ENCODE results near the gene IL12RB1. TPM values are rescaled to one million over a fixed set of nuclear protein-coding genes. Genes with fewer than 3 reads are reported as not detected.
A peak's percentile ranks its signal among the peaks of the same experiment; 100 is the strongest.

The IL12RB1 gene
- total and polyA plus RNA-seq, 2 of the 13 experiments (the other 11 are each of a cell fraction or from before 2014, with no cell fraction given): 0.03 to 0.04 TPM

DNA sequence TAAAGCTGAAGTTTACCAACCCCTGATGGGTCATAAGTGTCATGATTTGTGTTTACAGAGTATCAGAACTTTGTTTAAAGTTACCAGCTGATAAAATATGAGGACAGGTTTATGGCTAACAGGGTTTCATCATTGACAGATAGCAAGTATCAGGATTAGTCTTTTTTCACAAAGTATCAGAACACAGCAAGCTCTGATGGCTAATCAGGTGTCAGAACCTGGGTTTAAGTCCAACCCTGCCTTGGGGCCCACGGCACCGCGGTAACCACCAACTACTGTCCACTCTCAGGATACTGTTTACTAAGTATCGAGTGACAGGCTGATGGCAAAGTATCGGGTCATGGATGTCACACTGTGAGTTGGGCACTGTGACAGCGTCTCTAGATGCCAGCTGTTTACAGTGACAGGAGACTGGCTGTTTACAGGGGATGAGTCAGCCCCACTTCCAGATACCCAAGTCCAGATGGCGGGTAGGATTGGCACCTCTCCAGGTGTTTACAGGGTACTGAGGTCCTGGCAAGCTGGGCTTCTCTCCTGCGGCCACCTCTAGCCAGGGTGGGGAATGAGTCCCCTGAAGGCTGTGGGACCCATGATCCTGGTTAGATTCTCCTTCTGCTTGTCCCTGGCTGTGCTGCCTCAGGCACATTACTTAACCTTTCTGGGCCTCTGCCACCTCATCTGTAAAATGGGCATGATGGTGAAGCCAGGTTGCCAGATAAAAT lies 57.0 kb downstream of the IL12RB1 start (continued):
- TF ChIP-seq, protein P1, sequence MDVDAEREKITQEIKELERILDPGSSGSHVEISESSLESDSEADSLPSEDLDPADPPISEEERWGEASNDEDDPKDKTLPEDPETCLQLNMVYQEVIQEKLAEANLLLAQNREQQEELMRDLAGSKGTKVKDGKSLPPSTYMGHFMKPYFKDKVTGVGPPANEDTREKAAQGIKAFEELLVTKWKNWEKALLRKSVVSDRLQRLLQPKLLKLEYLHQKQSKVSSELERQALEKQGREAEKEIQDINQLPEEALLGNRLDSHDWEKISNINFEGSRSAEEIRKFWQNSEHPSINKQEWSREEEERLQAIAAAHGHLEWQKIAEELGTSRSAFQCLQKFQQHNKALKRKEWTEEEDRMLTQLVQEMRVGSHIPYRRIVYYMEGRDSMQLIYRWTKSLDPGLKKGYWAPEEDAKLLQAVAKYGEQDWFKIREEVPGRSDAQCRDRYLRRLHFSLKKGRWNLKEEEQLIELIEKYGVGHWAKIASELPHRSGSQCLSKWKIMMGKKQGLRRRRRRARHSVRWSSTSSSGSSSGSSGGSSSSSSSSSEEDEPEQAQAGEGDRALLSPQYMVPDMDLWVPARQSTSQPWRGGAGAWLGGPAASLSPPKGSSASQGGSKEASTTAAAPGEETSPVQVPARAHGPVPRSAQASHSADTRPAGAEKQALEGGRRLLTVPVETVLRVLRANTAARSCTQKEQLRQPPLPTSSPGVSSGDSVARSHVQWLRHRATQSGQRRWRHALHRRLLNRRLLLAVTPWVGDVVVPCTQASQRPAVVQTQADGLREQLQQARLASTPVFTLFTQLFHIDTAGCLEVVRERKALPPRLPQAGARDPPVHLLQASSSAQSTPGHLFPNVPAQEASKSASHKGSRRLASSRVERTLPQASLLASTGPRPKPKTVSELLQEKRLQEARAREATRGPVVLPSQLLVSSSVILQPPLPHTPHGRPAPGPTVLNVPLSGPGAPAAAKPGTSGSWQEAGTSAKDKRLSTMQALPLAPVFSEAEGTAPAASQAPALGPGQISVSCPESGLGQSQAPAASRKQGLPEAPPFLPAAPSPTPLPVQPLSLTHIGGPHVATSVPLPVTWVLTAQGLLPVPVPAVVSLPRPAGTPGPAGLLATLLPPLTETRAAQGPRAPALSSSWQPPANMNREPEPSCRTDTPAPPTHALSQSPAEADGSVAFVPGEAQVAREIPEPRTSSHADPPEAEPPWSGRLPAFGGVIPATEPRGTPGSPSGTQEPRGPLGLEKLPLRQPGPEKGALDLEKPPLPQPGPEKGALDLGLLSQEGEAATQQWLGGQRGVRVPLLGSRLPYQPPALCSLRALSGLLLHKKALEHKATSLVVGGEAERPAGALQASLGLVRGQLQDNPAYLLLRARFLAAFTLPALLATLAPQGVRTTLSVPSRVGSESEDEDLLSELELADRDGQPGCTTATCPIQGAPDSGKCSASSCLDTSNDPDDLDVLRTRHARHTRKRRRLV (CRISPR knock-in tag; IDR thresholded peaks at IDR 0.05): no peak
- TF ChIP-seq ZGPAT (CRISPR knock-in tag; IDR thresholded peaks at IDR 0.05) (no peak; the same call in none of the 2 replicates), SNAPC2 (CRISPR knock-in tag; IDR thresholded peaks at IDR 0.05) (no peak), SOX6 (IDR thresholded peaks at IDR 0.05) (no peak), SOX6 (CRISPR knock-in tag; IDR thresholded peaks at IDR 0.05) (peak; percentile 53), PTBP1 (IDR thresholded peaks at IDR 0.05; ENCODE audit: low read depth, low read length, poor library complexity, severe bottlenecking) (no peak), ZNF841 (CRISPR knock-in tag; IDR thresholded peaks at IDR 0.05; ENCODE audit: borderline replicate concordance) (no peak), BRD4 (CRISPR knock-in tag; IDR thresholded peaks at IDR 0.05) (no peak), FOXA1 (IDR thresholded peaks at IDR 0.05) (no peak; the same call in 1 of the 2 replicates), FOXA1 (CRISPR knock-in tag; IDR thresholded peaks at IDR 0.05) (peak; percentile 70), ZMYM3 (CRISPR knock-in tag; IDR thresholded peaks at IDR 0.05) (peak; percentile 69; the same call in 1 of the 2 replicates), ZNF460 (CRISPR knock-in tag; IDR thresholded peaks at IDR 0.05; ENCODE audit: borderline replicate concordance) (no peak), NFAT5 (CRISPR knock-in tag; IDR thresholded peaks at IDR 0.05) (no peak), ZNF207 (IDR thresholded peaks at IDR 0.05; ENCODE audit: borderline replicate concordance) (no peak), FUBP1 (CRISPR knock-in tag; IDR thresholded peaks at IDR 0.05; ENCODE audit: borderline replicate concordance) (no peak), ZKSCAN8 (CRISPR knock-in tag; IDR thresholded peaks at IDR 0.05; ENCODE audit: borderline replicate concordance) (peak; percentile 98)
